Muscle of back (tissue), 11 donors: Measurements from ENCODE around the gene C3orf62. TPM values are rescaled to one million over a fixed set of nuclear protein-coding genes. Genes with fewer than 3 reads are reported as not detected.
"Not testable (repeated sequence)": the region's sequence is repeated elsewhere in the genome, so short reads cannot be mapped to it uniquely, and the experiment has no call there.

Source experiments
- DNase-seq, 3 donors: peaks; one replicate each; pipeline versions ENCODE4 v3.0.0 to v3.0.0-alpha.2; 2013
- polyA plus RNA-seq, 10 donors: library from polyadenylated mRNA; unstranded; fragments of 120-200 nt; gene quantifications; one replicate each; pipeline ENCODE4 v1.2.1, GENCODE V29; 2013; ENCODE audit not compliant: insufficient read length in 10 of 10

C3orf62 gene
- polyA plus RNA-seq, 10 donors, result 4.2 to 15.5 (median 7.3) TPM

DNA sequence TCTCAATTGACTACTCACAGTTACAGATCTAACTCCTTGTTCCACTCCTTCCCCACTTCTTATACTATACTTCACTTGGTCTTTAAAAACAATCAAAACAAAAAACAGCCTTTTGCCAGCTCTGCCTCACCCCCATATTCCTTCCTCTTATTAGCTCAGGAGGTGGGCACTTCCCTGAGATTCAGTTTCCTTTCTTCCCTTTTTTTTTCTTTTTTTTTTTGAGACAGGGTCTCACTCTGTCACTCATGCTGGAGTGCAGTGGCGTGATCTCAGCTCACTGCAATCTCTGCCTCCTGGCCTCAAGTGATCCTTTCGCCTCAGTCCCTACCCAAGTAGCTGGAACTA, 6.9 kb downstream of the C3orf62 start:
- DNase-seq, result no peak

DNA sequence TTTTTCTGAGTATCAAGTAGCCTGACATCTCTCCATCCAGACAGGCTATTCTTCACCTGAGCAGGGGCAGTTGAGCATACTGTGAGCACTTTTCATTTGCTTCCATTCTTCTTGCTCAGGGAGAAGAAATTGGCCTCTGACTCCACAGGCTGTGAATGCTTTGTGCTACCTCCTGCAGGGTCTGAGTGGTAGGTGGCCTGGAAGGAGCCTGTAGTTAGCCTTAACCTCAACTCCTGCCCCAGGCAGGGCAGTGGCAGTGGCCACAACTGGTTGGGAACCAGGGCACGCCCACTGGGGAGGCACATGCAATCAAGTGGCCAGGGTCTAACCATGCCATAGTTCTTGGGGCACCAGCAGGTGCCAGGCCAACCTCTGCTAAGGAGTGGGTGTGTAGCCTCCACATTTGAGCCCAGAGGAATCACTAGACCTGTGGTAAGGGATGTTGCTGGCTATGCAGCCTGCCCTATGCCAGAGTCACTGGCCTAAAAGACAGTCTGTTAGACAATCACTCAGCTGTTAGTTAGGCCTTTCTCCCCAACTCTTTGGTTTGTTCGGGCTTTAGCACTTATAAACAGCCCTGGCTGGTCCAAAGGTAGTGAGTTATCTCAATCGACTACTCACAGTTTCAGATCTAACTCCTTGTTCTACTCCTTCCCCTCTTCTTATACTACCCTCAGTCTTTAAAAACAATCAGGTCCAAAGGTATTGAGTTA, 7.4 kb downstream of the C3orf62 start:
- no peak for DNase-seq

GRCh38 chr3:49266410-49267095, 10.5 kb downstream of the C3orf62 start:
- DNase-seq, result peak; percentile 34 to 82 (median 58)

GRCh38 chr3:49265661-49266386, 11.2 kb downstream of the C3orf62 start:
- DNase-seq, result peak in 1 of 3 donors; percentile 26

DNA sequence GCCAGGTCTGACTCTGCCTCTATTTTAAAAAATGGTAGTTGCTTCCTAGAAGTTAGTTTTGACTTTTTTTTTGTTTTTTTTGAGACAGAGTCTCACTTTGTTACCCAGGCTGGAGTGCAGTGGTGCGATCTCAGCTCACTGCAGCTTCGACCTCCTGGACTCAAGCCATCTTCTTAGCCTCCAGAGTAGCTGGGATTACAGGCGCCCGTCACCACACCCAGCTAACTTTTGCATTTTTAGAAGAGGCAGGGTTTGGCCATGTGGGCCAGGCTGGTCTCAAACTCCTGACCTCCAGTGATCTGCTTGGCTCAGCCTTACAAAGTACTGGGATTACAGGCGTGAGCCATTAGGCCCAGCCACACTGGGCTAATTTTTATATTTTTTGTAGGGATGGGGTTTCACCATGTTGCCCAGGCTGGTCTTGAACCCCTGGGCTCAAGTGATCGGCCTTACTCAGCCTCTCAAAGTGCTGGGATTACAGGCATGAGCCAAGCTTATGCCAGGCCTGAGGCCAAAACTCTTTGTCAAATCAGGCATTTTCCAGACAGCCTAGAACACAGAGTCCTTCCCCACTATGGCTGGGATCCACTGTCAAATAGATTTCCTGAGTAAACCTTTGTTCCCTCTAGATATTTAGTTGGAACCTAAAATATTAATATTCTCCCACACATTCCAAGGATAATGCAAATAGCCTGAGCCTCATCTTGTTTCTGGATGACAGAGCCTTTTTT, 13.7 kb downstream of the C3orf62 start:
- DNase-seq, result no peak

GRCh38 chr3:49260806-49261324, 16.2 kb downstream of the C3orf62 start:
- DNase-seq, result no peak

- no peak for DNase-seq
Observed at GRCh38 chr3:49257187-49257586, 19.8 kb downstream of the C3orf62 start.

DNA sequence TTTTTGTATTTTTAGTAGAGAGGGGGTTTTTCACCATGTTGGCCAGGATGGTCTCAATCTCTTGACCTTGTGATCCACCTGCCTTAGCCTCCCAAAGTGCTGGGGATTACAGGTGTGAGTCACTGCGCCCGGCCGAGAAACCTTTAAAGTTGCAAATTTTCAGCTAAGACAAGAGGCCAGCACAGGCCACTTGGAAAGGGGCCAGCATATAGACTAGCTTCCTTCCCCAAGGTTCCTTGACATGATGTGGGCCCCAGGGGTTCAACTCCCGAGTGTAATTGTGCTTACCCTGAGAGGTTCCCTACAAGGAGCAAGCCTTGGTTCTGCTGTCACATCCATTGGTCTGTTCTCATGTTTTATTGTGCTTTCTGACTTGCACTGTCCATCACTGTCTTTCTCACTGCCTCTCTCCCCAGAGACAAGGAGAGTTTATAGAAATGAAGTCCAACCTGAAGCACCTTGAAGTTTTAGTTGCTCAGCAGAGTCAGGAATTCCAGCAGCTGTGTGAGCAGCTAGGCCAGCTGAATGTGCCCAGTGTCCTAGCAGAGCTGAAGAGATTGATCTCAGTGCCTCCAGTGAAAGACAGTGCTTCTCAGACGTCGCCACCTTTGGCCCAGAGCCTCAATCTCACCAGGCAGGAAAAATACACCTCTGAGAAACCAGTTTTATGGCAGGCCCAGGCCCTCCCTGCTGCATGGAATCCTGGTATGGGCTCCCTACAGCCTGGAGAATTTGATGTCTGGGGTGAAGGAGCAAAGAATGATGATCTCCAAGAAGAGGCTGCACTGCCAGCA, 21.1 kb downstream of the C3orf62 start:
- DNase-seq, result no peak

GRCh38 chr3:49255112-49255511, 21.9 kb downstream of the C3orf62 start:
- DNase-seq, result peak in 1 of 3 donors; percentile 39

DNA sequence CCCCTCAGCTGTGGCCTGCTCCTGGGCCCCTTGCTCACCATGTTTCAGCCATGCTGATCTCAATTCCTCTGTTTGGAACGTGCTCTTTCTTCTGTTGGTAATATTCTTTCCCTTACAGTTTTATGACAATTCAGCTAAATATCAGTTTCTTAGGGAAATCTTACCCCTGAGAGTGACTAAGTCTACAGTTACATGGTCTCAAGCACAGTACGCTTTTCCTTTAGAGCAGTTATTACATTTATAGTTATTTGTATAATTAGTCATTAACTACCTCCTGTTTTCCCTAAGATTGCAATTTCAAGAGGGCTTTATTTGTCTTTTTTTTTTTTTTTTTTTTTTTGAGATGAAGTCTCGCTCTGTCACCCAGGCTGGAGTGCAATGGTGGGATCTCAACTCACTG, 23.5 kb downstream of the C3orf62 start:
- no peak for DNase-seq

- DNase-seq, result peak in 2 of 3 donors; percentile 15 to 57
Observed at GRCh38 chr3:49248840-49249227, 28.2 kb downstream of the C3orf62 start.

- DNase-seq, result peak in 1 of 3 donors; percentile 11
Observed at GRCh38 chr3:49244581-49245205, 32.3 kb downstream of the C3orf62 start.

- DNase-seq, result not testable (repeated sequence)
Observed at GRCh38 chr3:49240091-49240490, 36.9 kb downstream of the C3orf62 start.

DNA sequence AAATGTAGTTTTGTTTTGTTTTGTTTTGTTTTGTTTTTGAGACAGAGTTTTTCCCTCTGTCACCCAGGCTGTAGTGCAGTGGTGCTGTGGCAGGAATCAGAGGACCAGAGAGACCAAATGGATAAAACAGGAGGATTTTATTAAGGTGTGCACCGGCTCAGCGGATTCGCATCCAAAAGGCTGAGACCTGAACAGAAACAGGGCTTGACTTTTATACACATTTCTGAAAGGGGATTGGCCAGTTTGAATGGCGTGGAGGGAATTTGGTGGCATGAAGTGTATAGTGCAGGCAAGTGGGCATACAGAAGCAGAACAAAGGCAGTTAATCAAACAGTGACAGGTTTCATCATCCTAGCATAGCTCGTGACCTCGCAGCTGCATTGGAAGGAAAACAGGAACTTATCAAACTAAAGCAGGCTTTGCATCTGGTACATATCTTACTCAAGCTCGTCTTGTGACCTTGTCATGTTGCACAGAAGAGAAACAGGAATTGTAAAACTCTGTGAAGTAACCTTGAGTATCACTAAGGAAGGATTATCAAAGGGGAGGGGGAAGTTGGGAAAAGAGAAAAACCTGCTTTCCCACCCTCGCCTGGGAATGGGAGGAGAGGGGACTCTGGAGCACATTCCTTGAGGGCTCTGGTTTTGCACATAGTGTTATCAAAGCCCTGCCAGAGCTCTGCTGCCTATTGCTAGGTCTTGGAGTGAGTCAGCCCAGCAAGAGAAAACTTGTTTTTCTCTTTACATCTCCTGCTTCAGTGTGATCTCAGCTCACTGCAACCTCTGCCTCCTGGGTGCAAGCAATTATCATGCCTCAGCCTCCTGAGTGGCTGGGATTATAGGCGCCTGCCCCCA, 38.5 kb downstream of the C3orf62 start:
- DNase-seq, result peak in 2 of 3 donors; percentile 18 to 56

DNA sequence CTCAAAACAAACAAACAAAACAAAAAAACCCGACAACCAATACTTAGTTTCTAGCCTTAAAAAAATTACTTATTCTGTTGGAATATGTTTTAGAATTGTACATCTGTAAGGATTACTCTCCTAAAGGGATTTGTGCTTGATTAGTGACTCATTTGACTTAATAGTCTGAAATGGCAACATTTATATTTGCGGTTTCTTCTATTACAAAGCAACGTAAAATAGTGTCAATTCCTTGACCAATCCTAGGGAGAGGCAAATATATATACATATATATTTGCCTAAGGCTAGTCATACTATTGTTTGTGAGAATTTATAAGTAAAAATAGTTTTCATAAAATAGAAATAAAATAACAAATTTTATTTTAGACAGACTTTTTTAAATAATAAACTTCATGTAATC, 39.7 kb downstream of the C3orf62 start:
- no peak for DNase-seq

- no peak for DNase-seq
Observed at GRCh38 chr3:49236226-49236625, 40.8 kb downstream of the C3orf62 start.

DNA sequence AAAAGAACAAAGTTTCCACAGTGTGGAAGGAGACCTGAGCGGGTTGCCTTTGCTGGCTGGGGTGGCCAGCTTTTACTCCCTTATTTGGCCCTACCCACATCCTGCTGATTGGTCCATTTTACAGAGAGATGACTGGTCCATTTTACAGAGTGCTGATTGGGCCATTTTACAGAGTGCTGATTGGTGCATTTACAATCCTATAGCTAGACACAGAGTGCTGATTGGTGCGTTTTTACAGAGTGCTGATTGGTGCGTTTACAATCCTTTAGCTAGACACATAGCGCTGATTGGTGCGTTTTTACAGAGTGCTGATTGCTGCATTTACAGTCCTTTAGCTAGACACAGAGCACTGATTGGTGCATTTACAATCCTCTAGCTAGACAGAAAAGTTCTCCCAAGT, 48.2 kb downstream of the C3orf62 start:
- DNase-seq, result not testable (repeated sequence)

DNA sequence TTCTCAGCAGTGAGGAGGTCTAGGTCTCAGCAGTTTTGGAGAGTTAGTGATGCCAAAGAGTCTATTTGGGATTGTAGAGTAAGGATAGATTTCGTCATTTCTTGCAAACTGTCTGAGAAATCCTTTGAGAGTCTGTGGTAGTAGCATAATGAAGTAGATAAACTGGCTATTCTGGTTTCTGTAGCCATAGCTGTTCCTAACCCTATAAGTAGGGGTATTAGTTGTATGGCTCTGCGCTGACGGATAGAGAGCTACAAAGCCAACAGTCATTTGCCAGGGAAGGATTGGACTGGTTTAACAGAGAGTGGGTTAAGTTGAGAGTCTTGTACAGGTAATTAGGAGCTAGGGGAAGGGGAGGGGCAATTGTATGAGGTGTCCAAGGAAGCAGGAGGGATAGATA, 55.0 kb downstream of the C3orf62 start:
- no peak for DNase-seq

DNA sequence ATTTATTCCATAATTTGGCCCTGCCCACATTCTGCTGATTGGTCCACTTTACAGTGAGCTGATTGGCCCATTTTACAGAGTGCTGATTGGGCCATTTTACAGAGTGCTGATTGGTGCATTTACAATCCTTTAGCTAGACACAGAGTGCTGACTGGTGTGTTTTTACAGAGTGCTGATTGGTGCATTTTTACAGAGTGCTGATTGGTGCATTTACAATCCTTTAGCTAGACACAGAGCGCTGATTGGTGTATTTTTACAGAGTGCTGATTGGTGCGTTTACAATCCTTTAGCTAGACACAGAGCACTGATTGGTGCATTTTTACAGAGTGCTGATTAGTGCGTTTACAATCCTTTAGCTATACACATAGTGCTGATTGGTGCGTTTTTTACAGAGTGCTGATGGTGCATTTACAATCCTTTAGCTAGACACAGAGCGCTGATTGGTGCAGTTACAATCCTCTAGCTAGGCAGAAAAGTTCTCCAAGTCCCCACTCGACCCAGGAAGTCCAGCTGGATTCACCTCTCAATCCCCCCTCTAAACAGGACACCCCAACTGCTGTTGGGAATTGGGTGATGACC, 56.0 kb downstream of the C3orf62 start:
- not testable (repeated sequence) for DNase-seq
